ENCODE measurements around the gene TLK2.
"Not testable (repeated sequence)": the region's sequence is repeated elsewhere in the genome, so short reads cannot be mapped to it uniquely, and the experiment has no call there.

GRCh38 chr17:62477718-62478408 lies 762 bp upstream of the TLK2 start:
- TF ChIP-seq CTCF (IDR thresholded peaks at IDR 0.05); MEF2A (IDR thresholded peaks at IDR 0.05; ENCODE audit: borderline replicate concordance, low read depth); GABPA (IDR thresholded peaks at IDR 0.05; ENCODE audit: low read depth); REST (IDR thresholded peaks at IDR 0.05; ENCODE audit: low read depth, low read length); TAF1 (IDR thresholded peaks at IDR 0.05; ENCODE audit: borderline replicate concordance, low read depth, low read length); EP300 (IDR thresholded peaks at IDR 0.05; ENCODE audit: borderline replicate concordance in 1 of 2, low read depth in 1 of 2, low read length in 1 of 2); GATA2 (CRISPR knock-in tag; IDR thresholded peaks at IDR 0.05); JUND (IDR thresholded peaks at IDR 0.05); MAX (IDR thresholded peaks at IDR 0.05; ENCODE audit: low read depth); POLR2AphosphoS5 (IDR thresholded peaks at IDR 0.05; ENCODE audit: low read depth, low read length); FOSL2 (IDR thresholded peaks at IDR 0.05; ENCODE audit: borderline replicate concordance, low read depth); SIN3A (IDR thresholded peaks at IDR 0.05; ENCODE audit: borderline replicate concordance, low read depth, low read length): not testable (repeated sequence)

Measured in SK-N-SH (cell line).